HepG2 (cell line): Measurements from ENCODE around the gene PURB. TPM values are rescaled to one million over a fixed set of nuclear protein-coding genes. Genes with fewer than 3 reads are reported as not detected.

ENCODE experiments used
- ARHGAP35 ChIP-seq: sonication (generic); formaldehyde crosslinking; IDR thresholded peaks from 2 replicates; pipeline ENCODE4 v1.9.0; 2022; ENCODE audit warnings: mild to moderate bottlenecking, inconsistent platforms, moderate library complexity, missing genetic modification reagents, borderline replicate concordance
- CAMTA2 ChIP-seq: sonication (generic); formaldehyde crosslinking; IDR thresholded peaks from 2 replicates; pipeline ENCODE4 v1.4.0; 2020; ENCODE audit warnings: mild to moderate bottlenecking, missing genetic modification reagents, borderline replicate concordance
- DMTF1 ChIP-seq: sonication (generic); formaldehyde crosslinking; IDR thresholded peaks from 2 replicates; pipeline ENCODE4 v1.4.0; 2020; ENCODE audit warnings: mild to moderate bottlenecking, missing genetic modification reagents
- FUBP1 ChIP-seq: sonication (generic); formaldehyde crosslinking; IDR thresholded peaks from 2 replicates; pipeline ENCODE4 v1.5.1; 2020; ENCODE audit warnings: missing genetic modification reagents, mild to moderate bottlenecking, borderline replicate concordance
- JUNB ChIP-seq: sonication (generic); formaldehyde crosslinking; IDR thresholded peaks from 2 replicates; pipeline ENCODE4 v1.8.0; 2022; ENCODE audit warnings: missing genetic modification reagents, mild to moderate bottlenecking, borderline replicate concordance
- MXI1 ChIP-seq: IDR thresholded peaks from 3 replicates; pipeline ENCODE4 v1.6.1; 2012; ENCODE audit warnings: low read depth, low read length, inconsistent platforms, borderline replicate concordance
- NFRKB ChIP-seq: fragments of 450-650 bp; IDR thresholded peaks from 2 replicates; pipeline ENCODE4 v1.6.1; 2017
- NKX3-1 ChIP-seq: sonication (generic); formaldehyde crosslinking; IDR thresholded peaks from 2 replicates; pipeline ENCODE4 v1.5.0; 2020; ENCODE audit warnings: missing genetic modification reagents
- RNF219 ChIP-seq: sonication (generic); formaldehyde crosslinking; IDR thresholded peaks from 2 replicates; pipeline ENCODE4 v1.5.0; 2020; ENCODE audit warnings: mild to moderate bottlenecking, missing genetic modification reagents
- ZBTB4 ChIP-seq: sonication (generic); formaldehyde crosslinking; IDR thresholded peaks from 2 replicates; pipeline ENCODE4 v1.4.0; 2020; ENCODE audit warnings: missing genetic modification reagents, mild to moderate bottlenecking, borderline replicate concordance
- ZEB1 ChIP-seq: IDR thresholded peaks from 2 replicates; pipeline ENCODE4 v1.6.1; 2012; ENCODE audit warnings: mild to moderate bottlenecking, low read depth, inconsistent platforms; ENCODE audit not compliant: insufficient replicate concordance
- ZFYVE20 ChIP-seq: sonication (generic); formaldehyde crosslinking; IDR thresholded peaks from 2 replicates; pipeline ENCODE4 v1.8.0; 2023; ENCODE audit warnings: low read depth, mild to moderate bottlenecking, moderate library complexity, missing genetic modification reagents, borderline replicate concordance
- ZNF224 ChIP-seq: sonication (generic); formaldehyde crosslinking; IDR thresholded peaks from 2 replicates; pipeline ENCODE4 v1.5.0; 2020; ENCODE audit warnings: mild to moderate bottlenecking, missing genetic modification reagents
- ZNF781 ChIP-seq: sonication (generic); formaldehyde crosslinking; IDR thresholded peaks from 2 replicates; pipeline ENCODE4 v1.5.1; 2020; ENCODE audit warnings: borderline replicate concordance, mild to moderate bottlenecking, missing genetic modification reagents; ENCODE audit errors: not compliant biosample characterization
- ZSCAN22 ChIP-seq: sonication (generic); formaldehyde crosslinking; IDR thresholded peaks from 2 replicates; pipeline ENCODE4 v1.4.0; 2020; ENCODE audit warnings: mild to moderate bottlenecking, missing genetic modification reagents
- ZSCAN30 ChIP-seq: sonication (generic); formaldehyde crosslinking; IDR thresholded peaks from 2 replicates; pipeline ENCODE4 v1.5.0; 2020; ENCODE audit warnings: mild to moderate bottlenecking, missing genetic modification reagents
- ZSCAN5A ChIP-seq: sonication (generic); formaldehyde crosslinking; IDR thresholded peaks from 2 replicates; pipeline ENCODE4 v1.8.0; 2022; ENCODE audit warnings: mild to moderate bottlenecking, missing genetic modification reagents, borderline replicate concordance
- polyA plus RNA-seq, 8 experiments: library from polyadenylated mRNA; depleted of rRNA in 3 of 8; stranded (reverse) in 7 of 8; unstranded in 1 of 8; fragments of >200 nt; fragmentation: Illumina TruSeq in 4 of 8; extraction: Trizol in 4 of 8; gene quantifications; 2 replicates each; pipeline versions ENCODE4 v1.2.1 to v1.2.3, GENCODE V29; 2011 to 2016; ENCODE audit warnings: low read depth in 4 of 8, missing spikeins in 1 of 8, mixed read lengths in 1 of 8; ENCODE audit not compliant: insufficient read depth in 1 of 8
- total RNA-seq, 5 experiments: library from RNA; depleted of rRNA; stranded (reverse); fragments of >200 nt; fragmentation: Illumina TruSeq; extraction: Trizol; gene quantifications; 2 replicates each; pipeline ENCODE4 v1.2.3, GENCODE V29; 2016; ENCODE audit warnings: low read depth in 1 of 5

The PURB gene
- total and polyA plus RNA-seq, 2 of the 13 experiments (the other 11 are each of a cell fraction or from before 2014, with no cell fraction given) = 2.3 to 4.3 TPM

GRCh38 chr7:44847920-44848634, 37.3 kb downstream of the PURB start, which contains the start of gene H2AZ2 (continued):
- TF ChIP-seq FUBP1 (CRISPR knock-in tag) (no peak), CAMTA2 (CRISPR knock-in tag) (no peak), ZEB1 (no peak), ZSCAN30 (CRISPR knock-in tag) (no peak), ZSCAN22 (CRISPR knock-in tag) (no peak), ZFYVE20 (CRISPR knock-in tag) (no peak), DMTF1 (no peak), NFRKB (no peak), ZSCAN5A (CRISPR knock-in tag) (no peak), JUNB (CRISPR knock-in tag) (no peak), NKX3-1 (CRISPR knock-in tag) (peak; percentile 71; the same call in 1 of the 2 replicates), ZBTB4 (CRISPR knock-in tag) (0 out of 2 replicates have a peak, but pooled peaks have one; percentile 52), RNF219 (CRISPR knock-in tag) (no peak; the same call in 1 of the 2 replicates), ZNF781 (CRISPR knock-in tag) (peak; percentile 81), MXI1 (peak; percentile 34; the same call in 2 of the 3 replicates), ARHGAP35 (no peak), ZNF224 (CRISPR knock-in tag) (no peak; the same call in 1 of the 2 replicates)
